Right lobe of liver (tissue), 4 donors: ENCODE measurements around the gene SFTPD.

ENCODE experiments used
- CTCF ChIP-seq, 4 donors: fragments of 200-600 bp in 3 of 4; fragments of 450-650 bp in 1 of 4; IDR thresholded peaks; one replicate each; pipeline versions ENCODE4 v1.5.1 to v1.8.0; 2016 to 2022; ENCODE audit warnings: antibody characterized with exemption in 4 of 4, mild to moderate bottlenecking in 2 of 4
- POLR2A ChIP-seq: fragments of 450-650 bp; IDR thresholded peaks from one replicate; pipeline ENCODE4 v1.6.1; 2017; ENCODE audit warnings: antibody characterized with exemption, mild to moderate bottlenecking
- donor health status: DM: no; HTN: no; CAD: no.
- donor health status: DM: no; HTN: no; CAD: no.
- donor health status: DM: no; HTN: yes; CAD: no.

DNA sequence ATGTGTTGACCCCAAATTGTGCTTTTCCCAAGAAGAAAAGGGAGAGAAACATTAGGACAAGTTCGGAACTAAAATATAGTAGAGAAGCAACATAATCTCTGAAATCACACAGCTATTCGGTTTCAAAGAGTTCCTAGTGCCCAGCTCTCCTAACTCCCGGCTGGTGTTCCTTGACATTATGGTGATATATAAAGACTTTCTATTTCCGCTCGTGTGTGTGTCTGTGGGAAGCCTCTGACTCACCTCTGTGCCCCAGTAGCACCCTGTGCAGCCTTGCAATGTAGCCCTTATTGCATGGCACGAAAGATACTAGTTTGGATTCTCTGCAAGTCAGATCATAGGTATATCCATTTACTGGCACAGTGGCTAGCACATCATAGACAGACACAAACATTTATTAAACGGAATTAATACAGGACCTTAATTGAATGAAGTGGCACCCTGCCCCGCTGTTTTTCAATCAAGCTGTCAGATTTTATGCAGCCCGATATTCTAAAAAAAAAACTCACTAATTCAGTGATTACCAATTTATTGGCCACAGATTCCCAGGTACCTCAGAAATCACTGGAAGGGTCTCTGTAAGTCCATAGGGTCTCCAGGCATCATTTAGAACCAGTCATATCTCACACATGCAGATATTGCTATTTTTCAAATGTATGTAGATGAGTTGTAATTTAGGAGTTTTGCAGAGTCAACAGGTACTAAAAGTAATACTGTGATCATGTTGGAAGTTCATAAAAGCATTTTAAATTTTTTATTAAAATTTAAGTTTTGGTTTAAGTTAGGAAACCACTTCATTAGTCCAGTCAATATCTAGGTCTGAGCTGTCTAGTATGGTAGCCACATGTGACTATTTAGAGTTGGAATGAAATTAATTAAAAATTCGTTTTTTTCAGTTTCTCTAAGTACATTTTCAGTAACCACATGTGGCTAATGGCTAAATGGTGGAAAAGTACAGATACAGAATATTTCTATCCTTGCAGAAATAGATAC is 43.3 kb downstream of the SFTPD start:
- TF ChIP-seq CTCF (IDR thresholded peaks at IDR 0.05) (no peak), POLR2A (no peak)
